NCI-H446 (cell line): ENCODE measurements around the gene TRIM56.
"Not testable (repeated sequence)": the region's sequence is repeated elsewhere in the genome, so short reads cannot be mapped to it uniquely, and the experiment has no call there.

ENCODE experiments used
- DNase-seq, 2 experiments: peaks; one replicate each; lab custom pipeline; 2025; lab: John Stamatoyannopoulos, UW

The TRIM56 gene

GRCh38 chr7:101085162-101085964, at the start of gene TRIM56:
Gene TRIM56 (plus strand): TSS chr7:101085481. CDS start chr7:101087313, 1,832 bp downstream.
- no peak for DNase-seq

- DNase-seq = no peak
Measured at GRCh38 chr7:101035941-101036340, 49.3 kb upstream of the TRIM56 start.

- DNase-seq = not testable (repeated sequence)
Measured at GRCh38 chr7:101041283-101041682, 44.0 kb upstream of the TRIM56 start.

- no peak for DNase-seq
Measured at GRCh38 chr7:101058355-101058754, 26.9 kb upstream of the TRIM56 start.

- DNase-seq = no peak
Measured at GRCh38 chr7:101059620-101059942, 25.7 kb upstream of the TRIM56 start.

GRCh38 chr7:101060992-101061391, 24.3 kb upstream of the TRIM56 start:
- DNase-seq = no peak

GRCh38 chr7:101064176-101064550, 21.1 kb upstream of the TRIM56 start:
- DNase-seq = not testable (repeated sequence)

GRCh38 chr7:101065162-101065561, 20.1 kb upstream of the TRIM56 start:
- DNase-seq = not testable (repeated sequence)

GRCh38 chr7:101066141-101066832, 19.0 kb upstream of the TRIM56 start:
- DNase-seq = no peak

- DNase-seq = no peak
Measured at GRCh38 chr7:101066833-101067177, 18.5 kb upstream of the TRIM56 start.

- no peak for DNase-seq
Measured at GRCh38 chr7:101068401-101068800, 16.9 kb upstream of the TRIM56 start.

GRCh38 chr7:101071362-101072104, 13.7 kb upstream of the TRIM56 start:
- DNase-seq = not testable (repeated sequence)

- DNase-seq = no peak
Measured at GRCh38 chr7:101075646-101076045, 9.6 kb upstream of the TRIM56 start.

GRCh38 chr7:101076183-101076582, 9.1 kb upstream of the TRIM56 start:
- not testable (repeated sequence) for DNase-seq

GRCh38 chr7:101077303-101078086, 7.8 kb upstream of the TRIM56 start:
- peak; percentile 14 to 60 for DNase-seq

GRCh38 chr7:101081432-101081831, 3.8 kb upstream of the TRIM56 start:
- no peak for DNase-seq

- no peak for DNase-seq
Measured at GRCh38 chr7:101084865-101085161, 468 bp upstream of the TRIM56 start.

GRCh38 chr7:101087334-101088068, 2.2 kb downstream of the TRIM56 start:
- no peak for DNase-seq

- DNase-seq = no peak
Measured at GRCh38 chr7:101088069-101088425, 2.8 kb downstream of the TRIM56 start.

GRCh38 chr7:101088858-101089529, 3.7 kb downstream of the TRIM56 start:
- no peak for DNase-seq

- DNase-seq = no peak
Measured at GRCh38 chr7:101089876-101090275, 4.6 kb downstream of the TRIM56 start.
